MM.1S (cell line): ENCODE measurements around the gene ACTR2.

Source experiments
- DNase-seq: peaks from one replicate; pipeline ENCODE4 v3.0.0-alpha.2; 2015
- H2AFZ ChIP-seq: fragments of 300-600 bp; sonication (generic); 2 replicates; pipeline ENCODE4 v1.6.0; 2016; ENCODE audit warnings: antibody characterized with exemption, low read length
- H3F3A ChIP-seq: fragments of 300-600 bp; sonication (generic); 2 replicates; pipeline ENCODE4 v1.6.1; 2016; ENCODE audit warnings: mild to moderate bottlenecking, antibody characterized with exemption, low read length, moderate library complexity, mixed read lengths; ENCODE audit not compliant: insufficient read depth
- H3K27ac ChIP-seq: fragments of 300-600 bp; sonication (generic); 2 replicates; pipeline ENCODE4 v1.5.1; 2016; ENCODE audit warnings: mild to moderate bottlenecking, low read length
- H3K27me3 ChIP-seq: fragments of 300-600 bp; sonication (generic); replicated peaks from 2 replicates; pipeline ENCODE4 v1.6.0; 2016; ENCODE audit warnings: low read length; ENCODE audit not compliant: insufficient read depth
- H3K36me3 ChIP-seq: fragments of 300-600 bp; sonication (generic); replicated peaks from 2 replicates; pipeline ENCODE4 v1.6.1; 2016; ENCODE audit warnings: mild to moderate bottlenecking, low read length, mixed read lengths; ENCODE audit not compliant: insufficient read depth
- H3K4me1 ChIP-seq: fragments of 300-600 bp; sonication (generic); 2 replicates; pipeline ENCODE4 v1.6.1; 2016; ENCODE audit warnings: low read length, mixed read lengths
- H3K4me2 ChIP-seq: fragments of 300-600 bp; sonication (generic); 2 replicates; pipeline ENCODE4 v1.6.0; 2016; ENCODE audit warnings: low read depth, low read length
- H3K4me3 ChIP-seq: fragments of 300-600 bp; sonication (generic); 2 replicates; pipeline ENCODE4 v1.5.1; 2016; ENCODE audit warnings: low read length, mixed read lengths
- H3K79me2 ChIP-seq: fragments of 300-600 bp; sonication (generic); 2 replicates; pipeline ENCODE4 v1.6.1; 2016; ENCODE audit warnings: mixed run types, low read length, mixed read lengths
- H3K9ac ChIP-seq: fragments of 300-600 bp; sonication (generic); 2 replicates; pipeline ENCODE4 v1.6.1; 2016; ENCODE audit warnings: low read length, mixed read lengths
- H3K9me2 ChIP-seq: fragments of 300-600 bp; sonication (generic); replicated peaks from 2 replicates; pipeline ENCODE4 v1.6.1; 2016; ENCODE audit warnings: mild to moderate bottlenecking, low read length, mixed read lengths; ENCODE audit not compliant: insufficient read depth
- H3K9me3 ChIP-seq: fragments of 300-600 bp; sonication (generic); replicated peaks from 2 replicates; pipeline ENCODE4 v1.6.1; 2016; ENCODE audit warnings: mild to moderate bottlenecking, low read length, mixed read lengths; ENCODE audit not compliant: insufficient read depth
- H4K20me1 ChIP-seq: fragments of 300-600 bp; sonication (generic); 2 replicates; pipeline ENCODE4 v1.6.1; 2016; ENCODE audit warnings: mild to moderate bottlenecking, low read length, moderate library complexity, mixed read lengths; ENCODE audit not compliant: insufficient read depth
- EZH2 ChIP-seq: fragments of 300-600 bp; sonication (generic); optimal IDR thresholded peaks from 2 replicates; pipeline ENCODE3; 2017; ENCODE audit warnings: low read depth, mild to moderate bottlenecking, antibody characterized with exemption, low read length, mixed read lengths
- EZH2phosphoT487 ChIP-seq: fragments of 300-600 bp; sonication (generic); IDR thresholded peaks from 2 replicates; pipeline ENCODE4 v1.6.1; 2018; ENCODE audit warnings: antibody characterized with exemption, low read length
- TF ChIP-seq, protein P1 (sequence below): fragments of 300-600 bp; sonication (generic); IDR thresholded peaks from 2 replicates; pipeline ENCODE4 v1.5.1; 2016; ENCODE audit warnings: antibody characterized with exemption, low read length, mixed read lengths

The ACTR2 gene

DNA sequence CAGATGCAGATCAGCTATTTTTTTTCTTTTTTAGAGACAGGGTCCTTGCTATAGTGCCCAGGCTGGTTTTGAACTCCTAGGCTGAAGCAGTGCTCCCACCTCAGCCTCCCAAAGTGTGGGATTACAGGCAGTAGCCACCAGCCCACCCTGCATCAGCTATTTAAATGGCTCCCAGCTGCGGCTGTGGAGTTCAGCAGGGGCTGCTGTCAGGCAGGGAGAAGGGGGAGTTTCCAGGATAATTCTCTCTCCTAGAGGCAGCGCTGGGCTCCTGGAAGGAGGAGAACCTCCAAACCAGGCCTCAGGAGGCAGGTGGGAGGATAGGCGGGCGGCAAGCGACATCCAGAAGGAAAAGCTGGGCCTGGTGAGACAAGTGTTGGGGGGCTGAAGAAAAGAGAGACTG is 65.7 kb downstream of the ACTR2 start:
- Histone ChIP-seq H3K4me1 (no peaks in the 10 kb centered on the region), H3K9ac (no peak overlapping the region), H3K9me3 (no peaks in the 10 kb centered on the region), H3K27me3 (no peaks in the 10 kb centered on the region), H3F3A (no peaks in the 10 kb centered on the region), H3K4me2 (no peak overlapping the region), H4K20me1 (no peaks in the 10 kb centered on the region), H3K9me2 (no peaks in the 10 kb centered on the region), H3K36me3 (no peaks in the 10 kb centered on the region), H3K4me3 (no peak overlapping the region), H3K27ac (no peak overlapping the region), H3K79me2 (no peaks in the 10 kb centered on the region), H2AFZ (no peak overlapping the region)
- no peak for TF ChIP-seq EZH2
- TF ChIP-seq, protein P1, sequence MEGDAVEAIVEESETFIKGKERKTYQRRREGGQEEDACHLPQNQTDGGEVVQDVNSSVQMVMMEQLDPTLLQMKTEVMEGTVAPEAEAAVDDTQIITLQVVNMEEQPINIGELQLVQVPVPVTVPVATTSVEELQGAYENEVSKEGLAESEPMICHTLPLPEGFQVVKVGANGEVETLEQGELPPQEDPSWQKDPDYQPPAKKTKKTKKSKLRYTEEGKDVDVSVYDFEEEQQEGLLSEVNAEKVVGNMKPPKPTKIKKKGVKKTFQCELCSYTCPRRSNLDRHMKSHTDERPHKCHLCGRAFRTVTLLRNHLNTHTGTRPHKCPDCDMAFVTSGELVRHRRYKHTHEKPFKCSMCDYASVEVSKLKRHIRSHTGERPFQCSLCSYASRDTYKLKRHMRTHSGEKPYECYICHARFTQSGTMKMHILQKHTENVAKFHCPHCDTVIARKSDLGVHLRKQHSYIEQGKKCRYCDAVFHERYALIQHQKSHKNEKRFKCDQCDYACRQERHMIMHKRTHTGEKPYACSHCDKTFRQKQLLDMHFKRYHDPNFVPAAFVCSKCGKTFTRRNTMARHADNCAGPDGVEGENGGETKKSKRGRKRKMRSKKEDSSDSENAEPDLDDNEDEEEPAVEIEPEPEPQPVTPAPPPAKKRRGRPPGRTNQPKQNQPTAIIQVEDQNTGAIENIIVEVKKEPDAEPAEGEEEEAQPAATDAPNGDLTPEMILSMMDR: no peak
- TF ChIP-seq EZH2phosphoT487: no peak
- no peak for DNase-seq

DNA sequence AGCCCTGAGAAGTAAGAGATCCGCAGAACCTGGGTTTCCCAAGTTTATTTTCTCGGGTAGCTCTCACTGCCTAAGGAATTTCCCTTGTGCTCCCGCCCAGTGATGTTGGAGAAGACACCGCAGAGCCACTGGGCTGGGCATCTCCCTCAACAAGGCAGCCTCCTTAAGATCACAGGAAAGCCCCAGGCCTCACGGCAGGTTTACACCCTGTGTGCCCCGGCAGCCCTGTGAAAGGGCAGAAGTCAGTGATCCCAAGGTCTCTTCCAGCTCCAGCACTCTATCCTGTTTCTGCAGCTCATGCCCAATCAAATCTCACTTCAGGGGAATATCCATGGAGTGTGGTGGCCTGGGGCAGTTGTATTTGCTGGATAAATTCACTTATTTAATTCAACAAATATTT is 66.5 kb downstream of the ACTR2 start:
- Histone ChIP-seq H3K27ac (no peak overlapping the region), H3F3A (no peaks in the 10 kb centered on the region), H3K9me2 (no peaks in the 10 kb centered on the region), H3K4me2 (no peak overlapping the region), H4K20me1 (no peaks in the 10 kb centered on the region), H3K4me1 (no peaks in the 10 kb centered on the region), H3K79me2 (no peaks in the 10 kb centered on the region), H3K27me3 (no peaks in the 10 kb centered on the region), H3K9ac (no peak overlapping the region), H3K36me3 (no peaks in the 10 kb centered on the region), H3K9me3 (no peaks in the 10 kb centered on the region), H2AFZ (no peak overlapping the region), H3K4me3 (no peak overlapping the region)
- TF ChIP-seq EZH2phosphoT487: no peak
- no peak for TF ChIP-seq EZH2
- TF ChIP-seq, protein P1: no peak
- no peak for DNase-seq

DNA sequence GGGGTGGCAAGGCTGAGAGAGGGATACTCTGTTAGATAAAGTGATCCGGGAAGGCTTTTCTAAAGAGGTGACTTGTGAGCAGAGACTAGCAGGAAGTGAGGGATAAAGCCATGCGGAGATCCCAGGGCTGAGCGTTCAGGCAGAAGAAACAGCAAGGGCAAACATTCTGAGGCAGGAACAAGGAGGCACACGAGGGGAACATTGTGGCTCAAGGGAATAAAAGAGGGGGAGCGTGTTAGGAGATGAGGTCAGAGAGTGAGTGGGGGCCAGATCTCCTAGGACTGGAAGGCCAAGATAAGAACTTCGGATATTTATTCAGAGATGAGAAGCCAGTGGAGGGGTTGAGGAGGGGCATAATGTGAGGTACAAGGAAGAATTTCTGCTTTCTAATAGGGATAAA is 67.1 kb downstream of the ACTR2 start:
- H3K4me2 ChIP-seq: no peak overlapping the region
- TF ChIP-seq, protein P1: no peak
- TF ChIP-seq EZH2phosphoT487 (no peak), EZH2 (no peak)

More for the DNA sequence above, 67.1 kb downstream of the ACTR2 start:
- Histone ChIP-seq H3K4me3 (no peak overlapping the region), H4K20me1 (no peaks in the 10 kb centered on the region), H3K27me3 (no peaks in the 10 kb centered on the region), H2AFZ (no peak overlapping the region), H3F3A (no peaks in the 10 kb centered on the region), H3K36me3 (no peaks in the 10 kb centered on the region), H3K9me2 (no peaks in the 10 kb centered on the region), H3K9me3 (no peaks in the 10 kb centered on the region), H3K4me1 (peaks cover 3% of the 10 kb centered on the region; the same call in 1 of the 2 replicates), H3K9ac (no peak overlapping the region), H3K27ac (no peak overlapping the region), H3K79me2 (no peaks in the 10 kb centered on the region)
- no peak for DNase-seq
